T-helper 1 cell (primary cell): Measurements from ENCODE around the gene TSPAN32.
"Not testable (repeated sequence)": the region's sequence is repeated elsewhere in the genome, so short reads cannot be mapped to it uniquely, and the experiment has no call there.

Experiments
- DNase-seq, 5 donors: peaks; one replicate each; pipeline ENCODE4 v3.0.0-alpha.2; 2012 to 2020

The TSPAN32 gene

DNA sequence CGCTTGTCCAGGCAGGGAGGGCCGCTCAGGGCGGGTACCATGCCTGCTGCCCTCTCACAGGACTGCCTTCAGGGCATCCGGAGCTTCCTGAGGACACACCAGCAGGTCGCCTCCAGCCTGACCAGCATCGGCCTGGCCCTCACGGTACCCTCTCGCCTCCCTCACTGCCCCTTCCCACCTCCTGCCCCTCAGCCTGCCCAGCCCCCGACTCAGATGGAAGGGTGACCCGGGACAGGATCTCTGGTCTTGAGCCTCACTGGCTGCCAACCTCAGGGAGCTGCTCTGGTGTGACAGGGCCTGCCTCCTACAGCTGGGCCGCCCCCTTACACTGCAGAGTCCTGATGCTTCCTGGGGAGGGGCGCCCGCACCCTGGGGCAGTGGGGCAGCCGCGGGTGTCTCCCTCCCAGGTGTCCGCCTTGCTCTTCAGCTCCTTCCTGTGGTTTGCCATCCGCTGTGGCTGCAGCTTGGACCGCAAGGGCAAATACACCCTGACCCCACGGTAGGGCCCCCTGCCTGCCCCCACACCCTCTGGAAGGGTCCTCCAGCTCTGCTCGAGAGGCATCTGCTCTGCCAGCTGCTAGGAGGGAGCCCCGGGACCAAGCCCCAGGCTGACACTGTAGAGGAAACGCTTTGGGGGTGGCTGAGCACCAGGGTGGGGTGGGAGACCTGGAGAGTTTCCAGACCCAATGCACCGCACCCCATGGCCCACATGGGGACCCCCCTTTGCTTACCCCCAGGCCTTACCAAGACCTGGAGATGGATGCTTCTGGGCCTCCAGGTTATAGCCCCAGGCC is 14.6 kb downstream of the TSPAN32 start:
- no peak for DNase-seq

DNA sequence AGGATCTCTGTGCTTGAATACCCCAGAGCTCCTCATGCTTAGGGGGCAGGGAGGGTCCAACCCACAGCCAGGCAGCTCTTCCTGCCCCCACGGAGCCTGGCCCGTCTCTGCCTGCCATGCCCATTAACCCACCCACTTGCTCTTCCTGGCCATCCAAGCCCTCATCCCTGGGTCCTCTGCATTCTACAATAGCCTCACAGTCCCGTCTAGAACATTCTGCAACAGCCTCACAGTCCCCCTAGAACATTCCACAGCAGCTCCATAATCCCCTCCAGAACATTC is 15.1 kb downstream of the TSPAN32 start:
- no peak for DNase-seq

DNA sequence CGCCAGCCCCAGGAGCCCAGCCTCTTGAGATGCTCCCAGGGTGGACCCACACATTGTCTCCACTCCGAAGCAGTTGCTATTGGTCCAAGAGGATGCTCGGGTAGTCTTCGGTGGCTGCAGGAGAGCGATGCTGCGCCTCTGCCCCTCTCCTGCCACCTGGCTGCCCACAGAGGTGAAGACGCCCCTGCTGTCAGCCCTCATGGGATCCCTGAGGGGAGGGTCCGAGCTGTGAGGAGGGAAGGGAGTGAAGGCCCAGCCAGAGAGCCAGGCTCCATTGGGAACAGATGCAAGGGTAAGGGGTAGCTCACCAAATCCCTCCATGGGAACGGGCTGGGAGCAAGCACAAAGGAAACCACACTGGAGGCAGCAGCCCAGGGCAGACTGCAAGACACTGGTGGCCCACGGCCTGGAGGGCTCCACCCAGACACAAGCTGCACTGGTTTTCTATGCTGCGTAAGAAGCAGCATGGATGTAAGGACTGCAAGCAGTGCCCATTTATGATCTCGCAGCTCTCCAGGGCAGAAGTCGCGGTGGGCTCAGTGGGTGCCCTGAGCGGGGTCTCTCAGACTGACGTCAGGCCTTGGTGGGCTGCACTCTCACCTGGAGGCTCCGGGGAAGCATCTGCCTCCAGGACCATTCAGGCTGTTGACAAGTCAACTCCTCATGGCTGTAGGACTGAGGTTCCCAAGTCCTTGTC is 15.7 kb downstream of the TSPAN32 start:
- DNase-seq: no peak

DNA sequence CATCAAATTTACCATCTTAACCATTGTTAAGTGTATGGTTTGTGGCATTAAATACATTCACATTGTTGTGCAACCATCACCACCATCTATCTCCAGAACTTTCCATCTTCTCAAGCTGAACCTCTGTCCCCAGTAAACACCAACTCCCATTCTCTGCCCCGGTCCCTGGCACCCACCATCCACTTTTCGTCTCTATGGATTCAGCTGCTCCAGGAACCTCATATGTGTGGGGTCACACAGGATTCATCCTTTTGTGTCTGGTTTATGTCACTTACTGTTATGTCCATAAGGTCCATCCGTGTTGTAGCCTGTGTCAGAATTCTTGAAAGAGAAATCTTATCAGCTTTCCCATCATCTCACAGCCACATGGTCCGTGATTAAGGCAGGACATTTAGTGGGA is 16.3 kb downstream of the TSPAN32 start:
- no peak for DNase-seq

DNA sequence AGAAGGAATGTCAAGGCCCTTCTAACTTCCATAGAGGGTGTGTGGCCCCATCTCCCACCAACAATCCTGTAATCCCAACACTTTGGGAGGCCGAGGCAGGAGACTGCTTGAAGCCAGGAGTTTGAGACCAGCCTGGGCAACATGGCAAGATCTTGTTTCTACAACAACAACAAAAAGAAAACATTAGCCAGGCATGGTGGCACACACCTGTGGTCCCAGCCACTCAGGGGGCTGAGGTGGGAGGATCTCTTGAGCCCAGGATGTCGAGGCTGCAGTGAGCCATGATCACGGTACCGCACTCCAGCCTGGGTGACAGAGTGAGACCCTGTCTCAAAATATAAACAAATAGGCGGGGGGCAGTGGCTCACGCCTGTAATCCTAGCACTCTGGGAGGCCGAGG is 16.9 kb downstream of the TSPAN32 start:
- no peak for DNase-seq

DNA sequence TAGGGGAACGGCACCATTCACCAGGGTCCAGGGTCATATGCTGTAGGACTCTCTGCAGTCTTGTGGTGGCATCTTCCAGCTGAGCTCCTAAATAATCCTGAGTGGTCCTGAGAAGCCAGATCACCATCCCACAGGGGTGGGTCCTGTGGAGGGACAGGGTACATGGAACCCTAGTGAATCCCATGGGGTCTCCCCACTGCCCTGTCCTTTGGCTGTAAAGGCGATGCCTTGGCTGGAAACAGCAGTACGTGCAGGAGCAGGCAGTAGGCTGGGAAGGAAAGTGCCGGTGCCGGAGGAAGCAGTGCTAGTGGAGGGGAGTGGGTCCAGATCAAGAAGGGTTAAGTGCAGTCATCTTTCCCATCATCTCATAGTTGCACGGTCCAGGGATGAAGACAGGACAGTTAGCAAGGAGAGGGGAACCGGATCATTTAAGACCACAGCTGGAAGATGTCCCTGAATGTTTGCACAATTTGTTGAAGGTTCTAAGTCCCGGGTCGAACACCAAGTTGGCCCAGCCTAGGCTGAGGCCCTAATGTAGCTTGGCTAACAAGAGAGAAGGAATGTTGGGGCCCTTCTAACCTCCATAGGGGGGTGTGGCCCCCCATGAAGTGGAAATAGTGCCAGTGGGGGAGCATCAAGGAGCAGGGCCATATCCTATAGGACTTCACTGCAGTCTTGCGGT is 18.1 kb downstream of the TSPAN32 start:
- no peak for DNase-seq

DNA sequence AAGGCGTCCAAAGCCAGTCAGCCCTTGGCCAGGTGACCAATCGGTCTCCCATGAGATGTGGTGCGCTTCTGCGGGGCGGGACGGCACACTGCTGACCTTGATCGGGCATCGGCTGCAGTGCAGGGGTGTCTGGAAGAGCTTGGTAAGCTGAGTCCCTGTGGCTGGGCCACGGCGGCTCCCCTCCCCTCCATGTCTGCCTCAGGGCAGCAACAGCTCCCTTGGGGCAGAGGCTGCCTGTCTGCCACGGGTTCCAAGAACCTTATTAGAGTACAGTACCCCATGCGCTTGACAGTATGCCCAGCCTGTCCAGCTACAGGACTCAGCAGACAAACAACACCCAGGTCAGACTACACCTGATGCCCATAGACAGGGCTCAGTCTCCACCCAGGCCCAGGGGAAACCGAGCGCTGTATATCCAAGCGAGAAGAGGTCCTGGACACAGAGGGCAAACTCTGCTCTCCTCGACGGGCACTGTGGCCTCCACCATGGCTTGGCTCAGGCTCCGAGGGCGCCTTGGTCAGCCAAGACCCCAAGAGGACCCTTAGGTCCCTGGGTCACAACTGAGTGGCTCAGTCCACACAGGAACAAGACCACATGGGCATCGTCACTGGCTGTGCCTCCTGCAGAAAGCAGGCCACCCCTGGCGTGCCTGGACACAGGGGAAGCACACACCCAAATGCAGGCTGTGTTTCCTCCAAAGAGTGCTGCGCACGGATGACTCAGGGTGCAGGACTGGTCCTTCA is 18.9 kb downstream of the TSPAN32 start:
- DNase-seq: no peak

DNA sequence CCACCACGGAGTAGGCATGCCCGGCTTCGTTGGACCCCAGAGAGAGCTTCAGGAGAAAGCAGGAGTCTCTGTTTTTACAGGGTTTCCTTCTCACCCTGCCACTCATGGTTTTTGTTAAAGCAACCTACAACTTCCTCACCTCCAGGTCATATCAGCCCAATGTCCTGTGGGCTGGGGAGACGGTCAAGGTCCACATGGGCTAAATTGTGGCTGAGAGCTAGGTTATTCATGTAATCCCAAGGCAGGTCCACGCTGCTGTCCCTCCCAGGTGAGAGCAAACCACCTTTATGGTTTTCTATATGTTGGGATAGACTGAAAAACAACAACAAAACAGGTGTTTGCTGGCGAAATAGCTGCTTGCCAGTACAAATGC is 19.5 kb downstream of the TSPAN32 start:
- DNase-seq: no peak

DNA sequence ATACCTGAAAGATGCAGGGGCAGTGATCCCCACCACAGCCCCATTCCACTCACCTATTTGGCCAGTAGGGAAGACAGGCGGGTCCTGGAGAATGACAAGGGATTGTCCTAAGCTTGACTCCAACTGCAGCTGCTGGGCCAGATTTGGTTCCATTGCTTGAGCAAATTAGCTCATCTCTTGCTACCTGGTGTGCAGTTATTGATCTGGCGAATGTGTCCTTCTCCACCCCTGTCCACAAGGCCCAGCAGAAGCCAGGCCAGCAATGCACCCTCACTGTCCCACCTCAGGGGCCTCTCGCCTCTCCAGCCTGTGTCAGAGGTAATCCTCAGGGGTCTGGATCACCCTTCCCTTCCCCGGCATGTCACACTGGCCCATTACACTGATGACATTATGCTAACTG is 23.3 kb downstream of the TSPAN32 start:
- DNase-seq: no peak

DNA sequence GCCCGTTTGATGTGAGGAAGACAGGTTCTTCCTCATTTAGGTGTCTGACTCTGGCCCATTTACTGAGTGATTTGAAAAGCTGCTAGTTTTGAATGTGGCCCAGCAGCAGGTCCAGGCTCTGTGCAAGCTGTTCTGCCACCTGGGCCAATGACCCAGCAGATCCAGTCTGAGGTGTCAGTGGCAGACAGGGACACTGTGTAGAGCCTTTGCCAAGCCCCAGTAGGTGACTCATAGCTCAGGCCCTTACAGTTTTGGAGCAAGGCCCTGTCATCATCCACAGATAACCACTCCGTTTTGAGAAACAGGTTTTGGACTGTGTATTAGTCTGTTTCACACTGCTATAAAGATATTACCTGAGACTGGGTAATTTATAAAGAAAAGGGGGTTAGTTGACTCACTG is 23.9 kb downstream of the TSPAN32 start:
- no peak for DNase-seq

DNA sequence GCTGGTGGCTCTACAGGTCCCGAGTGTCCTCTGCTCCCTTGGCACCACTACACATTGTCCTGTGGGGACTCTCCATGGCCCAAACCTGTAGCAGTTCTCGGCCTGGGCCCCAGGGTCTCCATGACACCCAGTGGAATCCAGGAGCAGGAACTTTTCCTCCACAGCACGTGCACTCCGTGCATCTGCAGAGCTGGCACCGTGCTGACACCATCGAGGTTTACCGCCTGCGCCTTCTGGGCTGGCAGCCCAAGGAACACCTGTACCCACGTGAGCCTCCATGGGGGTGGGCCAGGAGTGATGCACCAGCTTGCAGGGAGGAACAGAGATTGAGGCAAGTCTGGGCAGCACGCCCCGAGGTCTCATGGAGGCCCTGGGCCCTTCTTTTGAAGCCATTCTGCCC is 25.2 kb downstream of the TSPAN32 start:
- no peak for DNase-seq

DNA sequence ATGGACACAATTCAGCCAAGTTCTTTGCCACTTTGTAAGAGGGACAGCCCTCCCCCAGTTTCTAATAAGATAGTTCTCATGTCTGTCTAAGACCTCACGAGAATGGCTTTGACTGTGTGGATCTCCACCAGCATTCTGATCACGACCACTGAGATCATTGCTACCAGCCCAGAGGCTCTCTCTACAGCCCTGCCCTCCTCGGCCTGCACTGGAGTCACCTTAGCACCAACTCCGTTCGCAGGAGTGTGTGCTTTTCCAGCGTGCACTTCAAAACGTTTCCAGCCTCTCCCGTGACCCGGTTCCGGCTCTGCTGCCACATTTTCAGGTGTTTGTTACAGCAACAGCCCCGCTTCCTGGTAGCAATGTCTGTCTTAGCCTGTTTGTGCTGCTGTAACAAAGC is 26.2 kb downstream of the TSPAN32 start:
- no peak for DNase-seq

DNA sequence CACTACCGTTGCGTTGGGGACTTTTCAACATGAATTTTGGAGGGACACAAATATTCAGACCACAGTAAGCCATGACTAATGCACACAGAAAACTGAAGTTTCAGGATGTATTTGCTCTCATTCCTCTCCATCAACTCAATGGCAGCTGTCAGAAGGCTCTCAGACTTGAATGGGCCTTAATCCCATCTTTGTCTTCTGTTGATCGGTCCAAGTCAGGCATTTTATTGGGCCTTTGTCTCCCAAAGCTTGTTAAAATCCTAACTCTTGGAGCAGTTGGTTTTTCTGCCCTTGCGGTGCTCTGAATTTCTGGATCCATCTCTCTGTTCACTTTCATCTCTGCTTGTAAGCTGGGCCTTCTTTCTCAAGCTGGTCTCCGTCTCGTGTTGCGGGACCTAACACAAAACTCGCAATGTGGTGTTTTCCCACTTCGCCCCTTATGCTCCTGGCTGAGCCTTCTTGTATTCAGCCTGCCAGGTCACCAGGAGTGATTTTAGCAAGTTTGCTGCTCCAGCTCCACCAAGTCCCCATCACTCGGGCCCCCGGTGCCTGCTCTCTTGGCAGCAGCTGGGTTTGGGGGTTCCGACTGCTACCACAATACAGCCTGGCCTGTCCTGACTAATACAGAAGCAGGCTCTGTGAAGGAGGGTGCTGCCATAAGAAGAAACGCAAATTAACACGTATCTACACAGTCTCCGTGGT is 27.0 kb downstream of the TSPAN32 start:
- no peak for DNase-seq

DNA sequence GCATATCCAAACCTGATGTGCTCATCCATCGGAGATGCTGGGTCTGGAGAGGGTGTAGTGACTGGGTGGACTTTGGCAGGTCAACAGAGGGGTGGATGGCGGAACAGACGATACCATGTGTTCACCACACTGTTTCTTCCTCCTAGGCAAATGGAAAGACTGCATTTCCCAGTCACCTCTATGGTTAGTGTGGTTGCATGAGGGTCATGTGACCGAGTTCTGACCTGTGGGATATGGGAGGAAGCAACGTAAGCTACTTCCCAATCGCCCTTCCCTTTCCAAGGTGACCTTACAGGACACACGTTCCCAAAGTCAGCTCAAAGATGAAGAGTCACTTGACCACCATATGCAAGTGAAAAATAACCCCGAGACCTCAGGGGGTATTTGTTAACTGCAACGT is 27.7 kb downstream of the TSPAN32 start:
- DNase-seq: no peak

DNA sequence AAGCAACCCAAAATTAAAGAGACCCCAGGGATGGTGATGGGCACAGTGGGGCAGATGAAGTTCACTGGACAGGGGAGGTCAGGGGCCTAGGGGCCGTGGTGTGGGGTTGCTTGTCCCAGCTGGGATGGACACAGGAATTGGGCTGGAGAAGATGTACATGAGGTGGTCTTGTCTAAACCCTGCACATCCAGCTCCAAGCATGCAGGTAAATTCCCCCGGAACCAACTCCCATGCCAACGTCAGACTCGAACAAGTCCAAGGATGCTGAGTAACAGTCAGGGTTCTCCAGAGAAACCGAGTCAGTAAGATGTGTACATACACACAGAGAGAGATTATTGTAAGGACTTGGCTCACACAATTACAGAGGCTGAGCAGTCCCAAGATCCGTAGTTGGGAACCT is 28.9 kb downstream of the TSPAN32 start:
- DNase-seq: no peak

DNA sequence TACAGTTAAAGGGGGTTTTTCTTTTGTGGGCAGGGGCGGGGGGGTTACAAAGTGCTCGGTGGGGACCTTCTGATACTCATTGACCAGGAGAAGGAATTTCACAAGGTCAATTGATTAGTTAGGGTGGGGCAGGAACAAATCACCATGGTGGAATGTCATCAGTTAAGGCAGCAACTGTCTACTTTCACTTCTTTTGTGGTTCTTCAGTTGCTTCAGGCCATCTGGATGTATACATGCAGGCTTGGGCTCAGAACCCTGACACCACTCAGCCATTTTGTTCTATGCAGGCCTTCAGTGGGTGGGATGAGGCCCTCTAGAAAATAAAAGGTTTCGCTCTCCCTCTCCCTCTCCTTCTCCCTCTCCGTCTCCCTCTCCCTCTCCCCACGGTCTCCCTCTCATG is 29.6 kb downstream of the TSPAN32 start:
- no peak for DNase-seq

DNA sequence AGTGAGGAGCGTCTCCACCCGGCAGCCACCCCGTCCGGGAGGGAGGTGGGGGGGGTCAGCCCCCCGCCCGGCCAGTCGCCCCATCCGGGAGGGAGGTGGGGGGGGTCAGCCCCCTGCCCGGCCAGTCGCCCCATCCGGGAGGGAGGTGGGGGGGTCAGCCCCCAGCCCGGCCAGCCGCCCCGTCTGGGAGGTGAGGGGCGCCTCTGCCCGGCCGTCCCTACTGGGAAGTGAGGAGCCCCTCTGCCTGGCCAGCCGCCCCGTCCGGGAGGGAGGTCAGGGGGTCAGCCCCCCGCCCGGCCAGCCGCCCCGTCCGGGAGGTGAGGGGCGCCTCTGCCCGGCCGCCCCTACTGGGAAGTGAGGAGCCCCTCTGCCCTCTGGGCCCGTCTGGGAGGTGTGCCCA is 30.8 kb downstream of the TSPAN32 start:
- not testable (repeated sequence) for DNase-seq

DNA sequence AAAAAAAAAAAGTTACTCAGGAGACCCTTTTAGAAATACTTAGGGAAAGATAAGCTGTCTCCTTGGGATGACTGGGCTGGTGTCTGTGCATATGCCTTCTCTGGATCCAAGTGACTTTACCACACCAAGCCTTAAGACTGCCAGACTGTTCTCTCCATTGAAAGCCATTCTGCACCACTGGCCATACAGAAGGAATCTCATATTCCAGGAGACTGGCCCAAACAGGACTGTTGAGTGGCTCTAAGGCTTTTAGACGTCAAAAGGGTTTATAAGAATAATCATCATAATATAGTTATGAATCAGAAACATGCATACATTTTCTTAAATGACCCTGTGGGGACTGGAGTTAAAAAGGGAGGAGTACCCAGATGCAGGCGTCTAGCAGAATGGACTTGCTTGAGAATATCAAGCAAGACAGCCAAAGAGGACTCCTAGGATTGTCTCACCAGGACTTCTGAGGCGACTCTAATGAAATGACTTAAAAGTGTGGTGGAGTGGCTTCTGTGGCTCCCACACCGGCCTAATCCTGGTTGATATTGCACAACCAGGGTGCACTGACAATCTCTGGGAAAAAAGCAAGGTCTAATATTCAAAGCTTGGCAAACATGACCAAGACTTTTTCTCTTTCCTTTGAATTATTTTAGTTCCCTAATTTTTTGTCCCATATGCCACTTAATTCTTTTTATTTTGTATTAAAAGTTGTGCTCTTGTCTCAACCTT is 31.8 kb downstream of the TSPAN32 start:
- DNase-seq: not testable (repeated sequence)

DNA sequence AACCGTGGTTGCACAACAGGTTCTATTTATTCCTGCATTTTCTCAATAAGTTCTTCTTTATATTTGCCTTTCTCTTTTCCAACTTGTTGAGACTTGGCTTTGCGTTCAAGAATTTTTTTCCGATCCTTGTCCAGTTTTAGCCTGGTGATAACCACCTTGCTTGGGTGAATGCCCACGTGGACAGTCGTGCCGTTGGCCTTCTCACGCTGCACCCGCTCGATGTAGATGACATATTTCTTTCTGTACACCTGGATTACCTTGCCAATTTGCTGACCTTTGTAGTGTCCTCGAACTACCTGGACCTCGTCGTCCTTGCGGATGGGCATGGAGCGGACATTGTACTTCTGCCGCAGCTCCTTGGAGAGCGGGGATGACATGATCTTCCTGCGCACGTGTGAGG is 33.5 kb downstream of the TSPAN32 start:
- not testable (repeated sequence) for DNase-seq

DNA sequence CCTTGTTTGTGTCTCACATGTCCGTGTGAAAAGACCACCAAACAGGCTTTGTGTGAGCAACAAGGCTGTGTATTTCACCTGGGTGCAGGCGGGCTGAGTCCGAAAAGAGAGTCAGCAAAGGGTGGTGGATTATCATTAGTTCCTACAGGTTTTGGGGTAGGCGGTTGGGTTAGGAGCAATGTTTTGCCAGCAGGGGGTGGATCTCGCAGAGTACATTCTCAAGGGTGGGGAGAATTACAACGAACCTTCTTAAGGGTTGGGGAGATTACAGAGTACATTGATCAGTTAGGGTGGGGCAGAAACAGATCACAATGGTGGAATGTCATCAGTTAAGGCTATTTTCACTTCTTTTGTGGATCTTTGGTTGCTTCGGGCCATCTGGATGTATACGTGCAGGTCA is 36.9 kb downstream of the TSPAN32 start:
- not testable (repeated sequence) for DNase-seq

DNA sequence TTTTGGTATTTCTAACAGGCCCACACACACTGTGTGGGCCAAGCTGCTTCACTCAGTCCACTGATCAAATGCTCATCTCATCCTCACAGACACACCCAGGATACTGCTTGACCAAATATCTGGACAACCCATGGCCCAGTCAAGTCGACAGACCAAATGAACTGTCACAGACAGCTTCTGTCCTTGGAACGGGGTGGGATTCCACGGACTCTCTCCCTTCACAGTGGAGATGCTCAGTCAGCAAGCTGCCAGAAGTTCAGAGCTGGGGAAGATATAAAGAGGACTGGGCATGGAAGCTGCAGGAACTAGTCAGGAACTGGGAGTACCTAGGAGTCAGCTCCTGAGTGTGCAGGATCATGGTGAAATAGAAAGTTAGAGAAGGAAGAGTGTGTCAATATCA is 40.7 kb downstream of the TSPAN32 start:
- DNase-seq: no peak

DNA sequence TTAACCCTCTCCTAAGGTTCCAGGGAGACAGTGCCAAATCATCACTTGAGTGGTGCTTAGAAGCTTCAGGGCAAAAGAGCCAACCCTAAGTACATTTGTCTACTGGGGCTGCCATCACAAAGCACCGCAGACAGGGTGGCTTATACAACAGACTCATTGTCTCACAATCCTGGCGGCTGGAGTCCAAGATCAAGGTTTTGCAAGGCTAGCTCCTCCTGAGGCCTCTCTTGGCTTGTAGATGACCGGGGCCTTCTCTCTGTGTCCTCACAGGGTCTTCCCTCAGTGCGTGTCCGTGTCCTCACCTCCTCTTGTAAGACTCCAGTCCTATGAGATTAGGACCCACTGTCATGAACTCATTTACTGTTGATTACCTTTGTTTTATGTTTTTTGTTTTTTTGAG is 41.2 kb downstream of the TSPAN32 start:
- no peak for DNase-seq
